NCI-H146 (cell line): ENCODE results near the gene FBXL17.

ENCODE experiments used
- DNase-seq: peaks from one replicate; lab custom pipeline; 2025; lab: John Stamatoyannopoulos, UW

Gene FBXL17

GRCh38 chr5:107809201-107810034 is 572.5 kb downstream of the FBXL17 start:
- peak; percentile 19 for DNase-seq
